HUES48 (cell line): ENCODE results near the gene WDR3.

Source experiments
- H3K27ac ChIP-seq: one replicate; pipeline ENCODE4 v1.7.0; 2013; ENCODE audit warnings: low read depth, low read length, inconsistent platforms
- H3K27me3 ChIP-seq: 2 replicates; pipeline ENCODE4 v1.6.1; 2013; ENCODE audit warnings: mild to moderate bottlenecking, low read length; ENCODE audit not compliant: control insufficient read depth, insufficient read depth
- H3K36me3 ChIP-seq: 2 replicates; pipeline ENCODE4 v1.6.1; 2013; ENCODE audit warnings: low read length; ENCODE audit not compliant: control insufficient read depth, insufficient read depth
- H3K4me1 ChIP-seq: 2 replicates; pipeline ENCODE4 v1.6.1; 2013; ENCODE audit warnings: mild to moderate bottlenecking, low read length; ENCODE audit not compliant: control insufficient read depth, insufficient read depth
- H3K4me3 ChIP-seq: 2 replicates; pipeline ENCODE4 v1.5.1; 2013; ENCODE audit warnings: mild to moderate bottlenecking, low read depth, low read length
- H3K9ac ChIP-seq: 2 replicates; pipeline ENCODE4 v1.6.1; 2013; ENCODE audit warnings: mild to moderate bottlenecking, low read depth, low read length, moderate library complexity
- H3K9me3 ChIP-seq: 2 replicates; pipeline ENCODE4 v1.6.1; 2013; ENCODE audit warnings: low read length; ENCODE audit not compliant: control insufficient read depth, insufficient read depth

The WDR3 gene

DNA sequence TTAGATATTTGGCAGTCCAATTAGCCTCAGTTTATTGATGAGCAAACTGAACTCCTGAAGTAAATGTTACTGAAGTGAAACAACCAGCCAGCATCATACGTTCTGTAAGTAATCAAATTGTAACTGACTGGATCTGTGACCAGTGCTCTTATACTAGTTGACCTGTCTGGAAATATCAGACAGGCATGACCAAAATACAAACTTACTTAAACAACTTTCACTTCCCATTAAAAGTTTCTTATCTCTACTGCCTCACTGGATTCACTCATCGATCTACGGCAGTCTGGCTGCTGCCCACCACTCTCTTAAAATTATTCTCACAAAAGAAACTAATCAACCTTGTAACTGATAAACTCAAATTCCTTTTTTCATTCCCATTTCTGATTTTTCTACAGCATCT lies 56.4 kb downstream of the WDR3 start:
- no peak overlapping the region for H3K4me3 ChIP-seq
- no peak overlapping the region for H3K27ac ChIP-seq
- H3K27me3 ChIP-seq = no peaks in the 10 kb centered on the region
- H3K9ac ChIP-seq = no peak overlapping the region
- no peaks in the 10 kb centered on the region for H3K4me1 ChIP-seq
- H3K9me3 ChIP-seq = no peaks in the 10 kb centered on the region
- no peaks in the 10 kb centered on the region for H3K36me3 ChIP-seq

GRCh38 chr1:118004312-118004711 lies 74.8 kb downstream of the WDR3 start:
- Histone ChIP-seq H3K27ac (no peak overlapping the region), H3K27me3 (no peaks in the 10 kb centered on the region), H3K9me3 (no peaks in the 10 kb centered on the region; the same call in 1 of the 2 replicates), H3K4me3 (no peak overlapping the region), H3K36me3 (no peaks in the 10 kb centered on the region), H3K4me1 (no peaks in the 10 kb centered on the region), H3K9ac (no peak overlapping the region)

GRCh38 chr1:118007391-118007790 lies 77.9 kb downstream of the WDR3 start:
- H3K4me1 ChIP-seq = no peaks in the 10 kb centered on the region
- no peaks in the 10 kb centered on the region for H3K27me3 ChIP-seq
- H3K27ac ChIP-seq = no peak overlapping the region
- H3K36me3 ChIP-seq = no peaks in the 10 kb centered on the region
- H3K9me3 ChIP-seq = no peaks in the 10 kb centered on the region; the same call in 1 of the 2 replicates
- H3K9ac ChIP-seq = no peak overlapping the region
- no peak overlapping the region for H3K4me3 ChIP-seq

DNA sequence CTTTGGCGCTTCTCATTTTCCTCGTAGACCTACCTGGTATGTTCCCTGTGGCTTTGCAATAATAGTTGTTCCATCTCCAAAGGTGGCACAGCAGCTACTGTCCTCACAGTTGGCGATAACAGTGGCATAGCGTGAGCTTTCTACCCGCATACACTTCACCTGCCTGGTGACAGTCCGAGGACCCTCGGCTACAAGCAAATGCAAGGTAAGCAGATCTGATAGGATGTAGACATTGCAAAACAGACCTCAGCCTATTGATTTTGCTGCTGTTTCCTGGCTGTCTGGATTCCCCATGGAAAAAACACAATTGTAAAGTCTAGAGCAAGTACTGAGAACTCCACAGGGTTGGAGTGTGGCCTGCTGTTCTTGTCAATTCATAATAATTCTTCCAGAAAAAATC lies 78.5 kb downstream of the WDR3 start:
- Histone ChIP-seq H3K27ac (no peak overlapping the region), H3K36me3 (no peaks in the 10 kb centered on the region), H3K4me1 (no peaks in the 10 kb centered on the region), H3K27me3 (no peaks in the 10 kb centered on the region), H3K9me3 (no peaks in the 10 kb centered on the region; the same call in 1 of the 2 replicates), H3K9ac (no peak overlapping the region), H3K4me3 (no peak overlapping the region)

- H3K4me3 ChIP-seq = no peak overlapping the region
- no peaks in the 10 kb centered on the region for H3K36me3 ChIP-seq
- H3K4me1 ChIP-seq = no peaks in the 10 kb centered on the region
- H3K9me3 ChIP-seq = no peaks in the 10 kb centered on the region
- no peaks in the 10 kb centered on the region for H3K27me3 ChIP-seq
- H3K9ac ChIP-seq = no peak overlapping the region
- no peak overlapping the region for H3K27ac ChIP-seq
Observed at GRCh38 chr1:118012515-118013124, 83.1 kb downstream of the WDR3 start.

GRCh38 chr1:118013336-118013735 lies 83.8 kb downstream of the WDR3 start:
- H3K27me3 ChIP-seq = no peaks in the 10 kb centered on the region
- H3K4me3 ChIP-seq = no peak overlapping the region
- no peaks in the 10 kb centered on the region for H3K9me3 ChIP-seq
- H3K27ac ChIP-seq = no peak overlapping the region
- no peaks in the 10 kb centered on the region for H3K36me3 ChIP-seq
- no peaks in the 10 kb centered on the region for H3K4me1 ChIP-seq
- H3K9ac ChIP-seq = no peak overlapping the region

DNA sequence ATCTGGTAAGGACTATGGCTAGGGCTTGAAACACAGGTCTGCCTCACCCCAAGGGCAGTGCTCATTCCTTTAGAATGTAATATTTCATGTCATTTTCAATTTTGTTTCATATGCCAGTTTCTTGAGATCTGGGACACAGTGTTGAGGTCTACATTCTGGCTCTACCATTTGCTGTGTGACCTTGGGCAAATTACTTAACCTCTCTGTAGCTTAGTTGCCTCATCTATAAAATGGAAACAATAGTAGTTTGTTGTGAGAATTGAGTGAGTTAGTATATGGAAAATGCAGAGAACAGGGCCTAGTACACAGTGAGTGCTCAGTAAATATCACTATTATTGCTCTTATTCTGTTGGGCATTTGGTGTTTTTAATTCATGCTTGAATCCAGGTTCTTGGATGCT lies 84.4 kb downstream of the WDR3 start:
- H3K36me3 ChIP-seq = no peaks in the 10 kb centered on the region
- H3K9ac ChIP-seq = no peak overlapping the region
- H3K4me3 ChIP-seq = no peak overlapping the region
- no peak overlapping the region for H3K27ac ChIP-seq
- no peaks in the 10 kb centered on the region for H3K4me1 ChIP-seq
- H3K27me3 ChIP-seq = no peaks in the 10 kb centered on the region
- no peaks in the 10 kb centered on the region for H3K9me3 ChIP-seq
